Uterus (tissue), 2 donors: ENCODE results near the gene RNF183.

Experiments
- POLR2A ChIP-seq, 2 donors: fragments of 450-650 bp; IDR thresholded peaks; one replicate each; pipeline ENCODE4 v1.6.1; 2016; ENCODE audit warnings: antibody characterized with exemption in 2 of 2, mild to moderate bottlenecking in 1 of 2, moderate library complexity in 1 of 2
- TF ChIP-seq, protein P1 (sequence below), 4 experiments: fragments of 200-600 bp in 2 of 4; fragments of 450-650 bp in 2 of 4; sonication (generic) in 2 of 4; IDR thresholded peaks; one replicate each; pipeline ENCODE4 v1.5.1; 2016 to 2019; ENCODE audit warnings: antibody characterized with exemption in 4 of 4, mild to moderate bottlenecking in 2 of 4, moderate library complexity in 1 of 4

DNA sequence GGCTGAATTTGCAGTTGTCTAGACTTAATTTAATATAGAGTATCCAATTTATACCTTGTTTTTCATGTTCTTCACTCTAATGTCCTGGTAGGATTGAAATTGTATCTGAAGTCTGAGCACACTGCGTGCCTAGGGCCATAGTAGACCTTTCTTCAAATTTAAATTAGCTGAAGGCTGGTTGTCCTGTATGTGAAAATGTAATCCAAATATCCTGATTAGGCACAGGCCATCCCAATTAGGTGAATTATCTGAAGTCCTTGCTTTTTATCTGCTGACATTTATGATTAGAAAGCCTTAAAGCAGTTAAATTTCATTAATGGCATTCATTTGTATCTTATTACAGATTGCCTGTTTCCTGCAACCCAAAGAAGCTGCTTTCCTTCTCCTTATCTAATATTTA lies 48.2 kb downstream of the RNF183 start:
- no peak for TF ChIP-seq POLR2A (IDR thresholded peaks at IDR 0.05)
- TF ChIP-seq, protein P1, sequence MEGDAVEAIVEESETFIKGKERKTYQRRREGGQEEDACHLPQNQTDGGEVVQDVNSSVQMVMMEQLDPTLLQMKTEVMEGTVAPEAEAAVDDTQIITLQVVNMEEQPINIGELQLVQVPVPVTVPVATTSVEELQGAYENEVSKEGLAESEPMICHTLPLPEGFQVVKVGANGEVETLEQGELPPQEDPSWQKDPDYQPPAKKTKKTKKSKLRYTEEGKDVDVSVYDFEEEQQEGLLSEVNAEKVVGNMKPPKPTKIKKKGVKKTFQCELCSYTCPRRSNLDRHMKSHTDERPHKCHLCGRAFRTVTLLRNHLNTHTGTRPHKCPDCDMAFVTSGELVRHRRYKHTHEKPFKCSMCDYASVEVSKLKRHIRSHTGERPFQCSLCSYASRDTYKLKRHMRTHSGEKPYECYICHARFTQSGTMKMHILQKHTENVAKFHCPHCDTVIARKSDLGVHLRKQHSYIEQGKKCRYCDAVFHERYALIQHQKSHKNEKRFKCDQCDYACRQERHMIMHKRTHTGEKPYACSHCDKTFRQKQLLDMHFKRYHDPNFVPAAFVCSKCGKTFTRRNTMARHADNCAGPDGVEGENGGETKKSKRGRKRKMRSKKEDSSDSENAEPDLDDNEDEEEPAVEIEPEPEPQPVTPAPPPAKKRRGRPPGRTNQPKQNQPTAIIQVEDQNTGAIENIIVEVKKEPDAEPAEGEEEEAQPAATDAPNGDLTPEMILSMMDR (IDR thresholded peaks at IDR 0.05), result no peak
